Cardiac fibroblast (primary cell): ENCODE data around the gene CDC16.
A peak's percentile ranks its signal among the peaks of the same experiment; 100 is the strongest.

Source experiments
- DNase-seq, 2 donors: peaks; one replicate each; pipeline versions ENCODE4 v3.0.0 to v3.0.0-alpha.2; 2010; ENCODE audit warnings: low read depth in 2 of 2
- H3K4me3 ChIP-seq, 2 donors: replicated peaks in 1 of 2; 1 replicate in 1 of 2; 2 replicates in 1 of 2; pipeline ENCODE4 v1.5.1; 2011; ENCODE audit warnings: low read depth in 2 of 2, low read length in 2 of 2, mild to moderate bottlenecking in 2 of 2, moderate library complexity in 1 of 2
- TF ChIP-seq, protein P1 (sequence below): IDR thresholded peaks from one replicate; pipeline ENCODE4 v1.5.1; 2011; ENCODE audit warnings: low read depth, mild to moderate bottlenecking, low read length, inconsistent platforms

CDC16 gene

DNA sequence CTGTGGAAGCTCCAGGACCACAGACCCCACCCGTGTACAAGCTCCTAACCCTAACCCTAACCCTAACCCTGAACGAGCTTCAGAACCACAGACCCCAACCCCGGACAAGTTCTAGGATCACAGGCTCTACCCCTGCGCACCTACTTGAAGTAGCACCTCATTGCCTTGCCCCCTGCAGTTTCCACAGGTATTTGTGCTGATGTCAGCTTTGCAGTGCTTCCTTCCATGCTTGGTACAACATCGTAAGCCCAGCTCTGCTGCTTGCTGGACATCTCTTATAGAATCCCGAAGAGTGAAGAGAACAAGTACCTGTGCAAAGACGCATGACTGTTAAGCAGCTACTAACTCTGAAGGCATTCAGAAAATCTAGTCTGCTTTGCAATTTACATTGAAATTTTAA is 20.7 kb upstream of the CDC16 start:
- no peak for DNase-seq
- H3K4me3 ChIP-seq, result no peak overlapping the region
- TF ChIP-seq, protein P1, sequence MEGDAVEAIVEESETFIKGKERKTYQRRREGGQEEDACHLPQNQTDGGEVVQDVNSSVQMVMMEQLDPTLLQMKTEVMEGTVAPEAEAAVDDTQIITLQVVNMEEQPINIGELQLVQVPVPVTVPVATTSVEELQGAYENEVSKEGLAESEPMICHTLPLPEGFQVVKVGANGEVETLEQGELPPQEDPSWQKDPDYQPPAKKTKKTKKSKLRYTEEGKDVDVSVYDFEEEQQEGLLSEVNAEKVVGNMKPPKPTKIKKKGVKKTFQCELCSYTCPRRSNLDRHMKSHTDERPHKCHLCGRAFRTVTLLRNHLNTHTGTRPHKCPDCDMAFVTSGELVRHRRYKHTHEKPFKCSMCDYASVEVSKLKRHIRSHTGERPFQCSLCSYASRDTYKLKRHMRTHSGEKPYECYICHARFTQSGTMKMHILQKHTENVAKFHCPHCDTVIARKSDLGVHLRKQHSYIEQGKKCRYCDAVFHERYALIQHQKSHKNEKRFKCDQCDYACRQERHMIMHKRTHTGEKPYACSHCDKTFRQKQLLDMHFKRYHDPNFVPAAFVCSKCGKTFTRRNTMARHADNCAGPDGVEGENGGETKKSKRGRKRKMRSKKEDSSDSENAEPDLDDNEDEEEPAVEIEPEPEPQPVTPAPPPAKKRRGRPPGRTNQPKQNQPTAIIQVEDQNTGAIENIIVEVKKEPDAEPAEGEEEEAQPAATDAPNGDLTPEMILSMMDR, result no peak

DNA sequence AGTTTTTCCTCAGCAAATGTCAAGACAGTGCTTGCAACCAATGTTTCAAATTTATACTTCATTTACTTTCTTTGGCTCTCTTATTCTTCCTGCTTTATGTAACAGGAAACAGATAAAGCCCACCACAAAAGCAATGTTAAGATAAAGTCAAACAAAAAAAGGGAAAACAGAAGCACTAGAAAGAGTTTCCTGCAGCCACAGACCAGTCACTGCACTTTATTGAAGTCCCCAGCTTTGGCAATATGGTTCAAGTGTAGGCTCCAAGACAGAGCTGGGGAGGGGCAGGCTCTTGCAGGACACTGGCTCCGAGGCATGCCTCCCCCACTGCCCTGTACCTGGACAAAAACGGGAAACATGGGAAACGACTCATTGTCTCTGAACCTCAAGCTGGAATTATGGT is 15.3 kb upstream of the CDC16 start:
- TF ChIP-seq, protein P1, result no peak
- DNase-seq, result peak in 1 of 2 donors; percentile 31
- H3K4me3 ChIP-seq, result no peak overlapping the region

DNA sequence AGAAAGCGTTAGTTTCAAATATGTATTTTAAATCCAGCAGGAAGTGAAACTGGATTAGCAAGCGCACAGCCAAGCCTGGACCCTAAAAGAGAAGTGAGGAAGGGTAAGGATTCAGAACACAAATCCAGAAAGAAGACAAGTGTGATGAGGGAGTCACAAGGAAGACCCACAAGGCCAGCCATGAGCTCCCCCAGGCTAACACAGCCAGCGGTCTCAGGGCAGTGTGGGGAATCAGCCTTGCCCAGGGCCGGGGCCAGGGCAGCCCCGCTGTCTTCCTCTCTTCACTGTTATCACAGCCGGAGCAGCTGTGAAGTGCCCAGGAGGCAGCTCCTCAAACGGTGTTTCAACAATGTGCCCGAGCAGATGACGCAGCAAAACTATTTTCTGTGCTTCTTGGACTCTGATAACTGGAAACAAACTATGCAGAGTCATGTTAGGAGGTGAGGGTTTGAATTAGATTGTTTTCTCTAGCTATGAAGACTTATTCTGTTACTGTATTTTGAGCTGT is 12.2 kb upstream of the CDC16 start:
- TF ChIP-seq, protein P1, result no peak
- H3K4me3 ChIP-seq, result no peak overlapping the region
- DNase-seq, result peak; percentile 56 to 74

DNA sequence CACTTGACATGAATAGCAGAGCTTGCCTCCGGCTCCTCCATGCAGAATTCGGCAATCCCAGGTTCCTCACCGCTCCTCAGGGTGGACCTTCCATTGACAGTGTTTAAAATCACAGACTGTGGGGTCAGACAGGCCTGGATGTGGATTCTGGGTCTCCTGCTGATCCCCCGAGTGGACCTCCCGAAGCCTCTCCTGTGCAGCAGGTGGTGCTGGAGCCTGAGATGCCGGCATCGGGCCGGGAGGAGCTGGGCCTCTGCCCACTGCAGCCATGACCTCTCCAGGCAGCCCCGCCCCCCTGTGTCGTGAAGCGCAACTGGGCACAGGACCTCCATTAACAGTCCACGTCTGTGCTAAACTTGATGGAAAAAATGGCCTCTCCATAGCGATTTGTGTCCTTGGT is 10.5 kb upstream of the CDC16 start:
- TF ChIP-seq, protein P1, result no peak

DNA sequence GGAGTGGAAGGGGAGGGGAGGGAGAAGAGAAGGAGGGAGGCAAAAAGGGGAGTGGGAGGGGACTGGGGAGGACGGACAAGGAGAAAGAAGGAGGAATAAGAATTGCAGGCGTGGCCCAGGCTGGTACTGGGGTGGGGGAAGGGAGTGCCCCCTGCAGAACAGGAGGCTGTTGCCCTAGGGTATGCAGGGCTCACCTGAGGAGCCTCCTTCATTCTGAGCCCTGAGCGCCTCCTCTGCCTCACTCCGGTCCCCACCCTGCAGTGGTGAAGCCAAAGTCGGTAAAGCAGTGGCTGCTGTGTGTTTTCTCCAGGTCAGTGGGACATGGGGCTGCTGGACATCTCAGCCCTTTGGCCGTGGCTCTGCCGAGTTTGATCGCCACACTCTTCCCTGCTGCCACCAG is 9.1 kb upstream of the CDC16 start:
- H3K4me3 ChIP-seq, result no peak overlapping the region
- TF ChIP-seq, protein P1, result no peak
- no peak for DNase-seq

More for the DNA sequence above, 10.5 kb upstream of the CDC16 start:
- DNase-seq, result no peak
- H3K4me3 ChIP-seq, result no peak overlapping the region

DNA sequence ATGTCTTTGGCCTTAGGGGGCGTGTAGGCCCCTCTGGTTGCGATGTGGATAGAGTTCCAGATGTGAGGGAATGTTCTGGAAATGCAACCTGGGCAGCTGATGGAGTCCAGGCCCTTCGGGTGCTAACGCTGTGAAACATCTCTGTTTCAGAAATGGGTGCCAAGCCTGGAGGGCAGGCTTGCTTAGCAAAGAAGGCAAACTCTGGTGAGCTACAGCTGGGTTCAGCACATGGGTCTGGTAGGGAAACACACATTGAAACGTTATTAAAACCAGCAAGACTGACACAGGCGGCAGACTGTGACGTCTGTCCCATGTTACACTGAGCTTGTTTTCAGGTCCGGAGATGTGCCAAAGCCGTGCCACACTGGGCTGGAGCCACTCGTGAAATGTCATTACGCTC is 8.6 kb upstream of the CDC16 start:
- no peak for DNase-seq
- no peak overlapping the region for H3K4me3 ChIP-seq
- TF ChIP-seq, protein P1, result no peak

DNA sequence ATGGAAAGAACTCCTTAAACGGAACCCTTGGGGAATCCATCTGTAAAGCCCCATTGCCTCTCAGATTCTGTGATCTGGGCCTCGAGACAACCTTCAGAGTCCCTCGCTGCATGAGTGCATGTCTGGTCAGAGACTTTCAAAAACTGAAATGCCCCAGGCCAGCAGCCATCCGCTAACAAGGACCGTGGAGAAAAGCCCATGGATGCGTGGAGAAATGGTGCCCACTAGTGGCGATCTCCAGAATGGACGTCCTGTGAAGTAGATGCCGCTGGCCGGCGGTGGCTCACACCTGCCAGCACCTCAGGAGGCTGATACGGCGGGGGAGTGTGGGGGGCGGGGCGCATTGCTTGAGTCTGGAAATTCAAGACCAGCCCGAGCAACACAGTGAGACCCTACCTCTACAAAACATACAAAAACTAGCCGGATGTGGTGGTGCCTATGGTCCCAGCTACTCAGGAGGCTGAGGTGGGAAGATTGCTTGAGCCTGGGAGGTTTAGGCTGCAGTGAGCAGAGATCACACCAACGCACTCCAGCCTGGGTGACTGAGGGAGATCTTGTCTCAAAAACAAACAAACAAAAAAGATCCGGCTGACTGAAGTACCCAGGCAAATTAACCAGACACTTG is 7.9 kb upstream of the CDC16 start:
- DNase-seq, result peak; percentile 84 to 86
- H3K4me3 ChIP-seq, result no peak overlapping the region
- TF ChIP-seq, protein P1, result peak; percentile 92
